Glomerular visceral epithelial cell (primary cell): Measurements from ENCODE around the gene PAM.
"Not testable (repeated sequence)": the region's sequence is repeated elsewhere in the genome, so short reads cannot be mapped to it uniquely, and the experiment has no call there.

ENCODE experiments used
- DNase-seq: peaks from one replicate; pipeline ENCODE4 v3.0.0-alpha.2; 2016; ENCODE audit errors: extremely low spot score

Gene PAM

DNA sequence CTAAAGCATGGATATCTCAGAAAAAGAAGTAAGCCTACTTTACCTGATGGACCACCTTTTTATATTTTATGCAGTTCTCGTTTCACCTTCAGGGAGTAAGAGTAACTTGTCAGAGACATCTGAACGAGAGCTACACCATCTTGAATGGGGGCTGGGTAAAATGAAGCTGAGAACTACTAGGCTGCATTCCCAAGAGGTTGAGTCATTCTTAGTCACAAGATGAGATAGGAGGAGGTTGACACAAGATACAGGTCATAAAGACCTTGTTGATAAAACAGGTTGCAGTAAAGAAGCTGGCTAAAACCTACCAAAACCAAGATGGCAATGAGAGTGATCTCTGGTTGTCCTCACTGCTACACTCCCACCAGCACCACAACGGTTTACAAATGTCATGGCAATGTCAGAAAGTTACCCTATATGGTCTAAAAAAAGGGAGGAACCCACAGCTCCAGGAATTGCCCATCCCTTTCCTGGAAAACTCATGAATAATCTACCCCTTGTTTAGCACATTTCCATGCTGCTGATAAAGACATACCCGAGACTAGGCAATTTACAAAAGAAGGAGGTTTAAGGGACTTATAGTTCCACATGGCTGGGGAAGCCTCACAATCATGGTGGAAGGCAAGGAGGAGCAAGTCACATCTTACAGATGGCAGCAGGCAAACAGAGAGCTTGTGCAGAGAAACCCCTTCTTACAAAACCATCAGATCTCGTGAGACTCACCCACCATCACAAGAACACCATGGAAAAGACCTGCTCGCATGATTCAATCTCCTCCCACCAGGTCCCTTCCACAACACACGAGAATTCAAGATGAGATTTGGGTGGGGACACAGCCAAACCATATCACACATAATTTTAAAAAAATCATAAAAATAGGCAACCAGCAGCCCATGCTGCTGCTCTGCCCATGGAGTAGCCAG is 302.4 kb downstream of the PAM start:
- peak; percentile 29 for DNase-seq

DNA sequence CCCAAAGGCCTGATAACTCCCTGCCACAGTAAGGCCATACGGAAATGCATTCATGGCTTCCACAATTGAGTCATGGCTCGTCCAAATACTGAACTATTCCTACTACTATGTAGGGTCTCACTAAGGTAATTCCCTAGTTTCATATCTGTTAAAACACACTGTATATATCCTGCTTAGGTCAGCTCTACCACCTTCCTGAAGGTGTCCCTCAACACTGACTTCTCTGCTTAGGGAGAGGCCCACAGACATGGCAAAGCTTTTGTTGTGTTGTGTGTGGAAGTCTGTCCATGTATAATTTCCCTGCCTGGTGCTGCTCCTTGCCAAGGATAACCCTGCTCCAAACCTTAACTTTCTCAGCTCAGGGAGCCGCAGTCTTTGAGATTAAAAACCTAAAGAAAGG is 304.4 kb downstream of the PAM start:
- DNase-seq, result no peak

DNA sequence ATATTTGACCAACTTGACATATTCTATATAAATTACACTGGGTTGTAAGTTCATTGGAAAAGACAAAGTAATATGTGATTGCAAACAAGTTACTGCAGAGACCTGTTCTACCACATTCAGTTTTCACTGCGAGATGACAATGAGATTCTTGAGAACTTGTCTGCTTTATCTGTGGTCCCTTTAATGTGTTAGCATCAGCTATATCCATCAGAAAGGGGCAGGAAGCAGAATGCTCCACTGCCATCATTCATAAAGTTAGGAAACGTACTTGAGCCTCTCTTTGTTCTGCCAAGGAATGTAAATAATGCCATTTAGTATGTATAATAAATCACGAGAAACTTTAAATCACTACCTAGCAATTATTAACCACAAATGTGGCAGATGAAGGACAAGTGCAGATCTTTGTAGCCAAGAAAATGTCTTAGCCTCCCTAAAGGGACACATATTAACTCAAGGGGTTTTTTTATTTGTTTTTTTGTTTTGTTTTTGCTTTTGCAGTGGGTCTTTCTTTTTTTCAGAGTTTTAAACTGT is 305.4 kb downstream of the PAM start:
- no peak for DNase-seq

DNA sequence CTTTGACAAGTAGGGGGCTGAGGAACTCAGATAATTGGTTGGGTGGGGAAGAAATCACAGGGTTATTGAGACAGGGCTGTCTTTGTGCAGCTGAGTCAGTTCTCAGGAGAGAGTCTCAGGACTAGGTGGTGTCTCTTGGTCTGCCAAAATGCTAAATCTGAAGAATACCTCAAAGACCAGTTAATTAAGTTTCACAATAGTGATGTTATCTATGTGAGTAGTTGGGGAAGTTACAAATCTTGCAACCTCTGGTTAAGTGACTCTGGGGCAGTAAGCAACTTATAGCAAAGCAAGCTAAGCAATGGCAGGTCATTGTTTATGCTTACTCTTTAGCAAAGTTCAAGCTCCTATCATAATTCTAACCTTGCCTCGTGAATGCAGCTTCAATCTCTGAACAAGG is 311.2 kb downstream of the PAM start:
- no peak for DNase-seq

DNA sequence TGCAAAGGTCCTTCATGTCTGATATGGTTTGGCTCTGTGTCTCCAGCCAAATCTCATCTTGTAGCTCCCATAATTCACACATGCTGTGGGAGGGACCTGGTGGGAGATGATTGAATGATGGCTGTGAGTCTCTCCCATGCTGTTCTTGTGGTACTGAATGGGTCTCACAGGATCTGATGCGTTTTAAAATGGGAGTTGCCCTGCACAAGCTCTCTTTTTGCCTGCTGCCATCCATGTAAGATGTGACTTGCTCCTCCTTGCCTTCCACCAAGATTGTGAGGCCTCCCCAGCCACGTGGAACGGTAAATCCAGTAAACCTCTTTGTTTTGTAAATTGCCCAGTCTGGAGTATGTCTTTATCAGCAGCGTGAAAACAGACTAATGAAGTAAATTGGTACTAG is 318.4 kb downstream of the PAM start:
- DNase-seq, result not testable (repeated sequence)

DNA sequence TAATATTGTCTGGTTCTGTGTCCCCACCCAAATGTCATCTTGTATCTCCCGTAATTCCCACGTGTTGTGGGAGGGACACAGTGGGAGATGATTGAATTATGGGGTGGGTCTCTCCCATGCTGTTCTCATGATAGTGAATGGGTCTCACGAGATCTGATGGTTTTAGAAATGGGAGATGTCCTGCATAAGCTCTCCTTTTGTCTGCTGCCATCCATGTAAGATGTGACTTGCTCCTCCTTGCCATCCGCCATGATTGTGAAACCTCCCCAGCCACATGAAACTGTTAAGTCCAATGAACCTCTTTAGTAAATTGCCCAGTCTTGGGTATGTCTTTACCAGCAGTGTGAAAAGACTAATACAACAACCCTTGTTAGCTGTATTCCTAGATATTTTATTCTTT is 320.3 kb downstream of the PAM start:
- no peak for DNase-seq
